Mucosa of descending colon (tissue), 3 donors: ENCODE data around the gene RIPK3. TPM values are rescaled to one million over a fixed set of nuclear protein-coding genes. Genes with fewer than 3 reads are reported as not detected.
"Not testable (repeated sequence)": the region's sequence is repeated elsewhere in the genome, so short reads cannot be mapped to it uniquely, and the experiment has no call there.

Experiments
- ATAC-seq: fragments of 200-7000 bp; cut with Tn5 transposase; one replicate; pipeline ENCODE4 v1.9.1; 2020; ENCODE audit warnings: mild to moderate bottlenecking, moderate library complexity
- DNase-seq, 3 donors: peaks; one replicate each; pipeline ENCODE4 v3.0.0-alpha.2; 2020
- H3K36me3 ChIP-seq: fragments of 200-600 bp; one replicate; pipeline ENCODE4 v1.8.0; 2021; ENCODE audit warnings: low read depth, mild to moderate bottlenecking
- H3K4me1 ChIP-seq: fragments of 200-600 bp; one replicate; pipeline ENCODE4 v1.8.0; 2021; ENCODE audit warnings: low read depth, mild to moderate bottlenecking
- H3K4me3 ChIP-seq: fragments of 200-600 bp; one replicate; pipeline ENCODE4 v1.8.0; 2021; ENCODE audit warnings: mild to moderate bottlenecking
- H3K9me3 ChIP-seq: fragments of 200-600 bp; one replicate; pipeline ENCODE4 v1.8.0; 2021; ENCODE audit warnings: mild to moderate bottlenecking
- CTCF ChIP-seq: fragments of 200-600 bp; IDR thresholded peaks from one replicate; pipeline ENCODE4 v1.8.0; 2022; ENCODE audit warnings: antibody characterized with exemption, mild to moderate bottlenecking
- intact Hi-C, 2 donors: fragments of 100-400 bp; cut with DNase I in 1 of 2; cut with micrococcal nuclease in 1 of 2; formaldehyde crosslinking; loops; one replicate each; pipeline versions ENCODE4 v1.11.0 to v1.11.1; 2022; cut with DNase I, micrococcal nuclease
- long read RNA-seq, 2 donors: library from polyadenylated mRNA; unstranded; transcript quantifications; one replicate each; pipeline ENCODE4 v2.0.0, GENCODE V29; 2019 to 2021
- total RNA-seq, 3 donors: library from RNA; stranded (reverse); fragmentation: NEBNext Ultra II Directional in 2 of 3; extraction: Animal tissue kit (Norgen Biotek cat#: 25700) in 2 of 3; gene quantifications; one replicate each; pipeline versions ENCODE4 v1.2.1 to v1.2.4, GENCODE V29; 2021 to 2023
- donor health status: DM: no; HTN: no; CAD: no; lungs with moderate emphysema.
- donor health status: DM: no; HTN: no; CAD: no.
- donor health status: DM: no; HTN: yes; CAD: no.

Gene RIPK3
- 10 to 100 TPM; 40.6 to 99.9 (median 71.7) TPM for total RNA-seq
- long read RNA-seq, donor 1, transcript RIPK3-201 (10 exons, 1,930 nt) = major isoform, 23 of 25 reads
- long read RNA-seq, donor 1, partial matches to known transcripts = 1 of 25 reads
- long read RNA-seq, donor 1, other reads (novel, unspliced or antisense) = 1 of 25 reads
- long read RNA-seq, donor 2, transcript RIPK3-201 (10 exons, 1,930 nt) = major isoform, 30 of 42 reads
- long read RNA-seq, donor 2, partial matches to known transcripts = 4 of 42 reads
- long read RNA-seq, donor 2, other reads (novel, unspliced or antisense) = 5 of 42 reads

GRCh38 chr14:24339284-24340151 is at the start of gene RIPK3:
Gene RIPK3 (minus strand): TSS chr14:24339991. CDS start chr14:24339826, 165 bp downstream.
- Histone ChIP-seq H3K4me1 (peaks cover 21% of the 10 kb centered on the region), H3K4me3 (peak within 1 kb of the TSS; percentile 36), H3K9me3 (no peaks in the 10 kb centered on the region), H3K36me3 (no peaks in the 10 kb centered on the region)
- intact Hi-C loops = no loop called here
- DNase-seq = peak; percentile 89 to 93 (median 91)
- peak; percentile 93 for ATAC-seq
- TF ChIP-seq CTCF = no peak

- DNase-seq = no peak
- no peak for TF ChIP-seq CTCF
- H3K4me3 ChIP-seq = no peak overlapping the region
- no peaks in the 10 kb centered on the region for H3K9me3 ChIP-seq
- no peaks in the 10 kb centered on the region for H3K36me3 ChIP-seq
- ATAC-seq = no peak
- intact Hi-C loops = no loop called here
- no peaks in the 10 kb centered on the region for H3K4me1 ChIP-seq
These were observed 49.5 kb upstream of the RIPK3 start for GRCh38 chr14:24389226-24389848.

GRCh38 chr14:24388474-24389179 is 48.8 kb upstream of the RIPK3 start:
- Histone ChIP-seq H3K9me3 (no peaks in the 10 kb centered on the region), H3K36me3 (no peaks in the 10 kb centered on the region), H3K4me3 (no peak overlapping the region), H3K4me1 (no peaks in the 10 kb centered on the region)
- TF ChIP-seq CTCF = no peak
- no peak for ATAC-seq
- DNase-seq = no peak
- intact Hi-C loops = no loop called here

GRCh38 chr14:24387579-24387978 is 47.8 kb upstream of the RIPK3 start:
- intact Hi-C loops, ATAC-seq, DNase-seq, H3K4me3 ChIP-seq, H3K36me3 ChIP-seq, H3K4me1 ChIP-seq, H3K9me3 ChIP-seq: not testable (repeated sequence)

- ATAC-seq (no peak), DNase-seq (no peak)
- Histone ChIP-seq H3K36me3 (no peaks in the 10 kb centered on the region), H3K9me3 (no peaks in the 10 kb centered on the region), H3K4me1 (no peaks in the 10 kb centered on the region), H3K4me3 (no peak overlapping the region)
- intact Hi-C loops = no loop called here
- no peak for TF ChIP-seq CTCF
These were observed 47.2 kb upstream of the RIPK3 start for GRCh38 chr14:24387009-24387345.
